ENCODE data around the gene TMEM40.

GRCh38 chr3:12709334-12709733 lies 49.7 kb downstream of the TMEM40 start:
- TF ChIP-seq CTCF (IDR thresholded peaks at IDR 0.05) (no peak), POLR2A (IDR thresholded peaks at IDR 0.05) (no peak)

Measured in thyroid gland (tissue), 4 donors.